HepG2 (cell line): ENCODE data around the gene SYNGR2. TPM values are rescaled to one million over a fixed set of nuclear protein-coding genes. Genes with fewer than 3 reads are reported as not detected.

ENCODE experiments used
- DNMT1 ChIP-seq: sonication (generic); formaldehyde crosslinking; IDR thresholded peaks from 2 replicates; pipeline ENCODE4 v1.5.1; 2020; ENCODE audit warnings: mild to moderate bottlenecking, missing genetic modification reagents
- FIP1L1 ChIP-seq: fragments of 200-400 bp; formaldehyde crosslinking; IDR thresholded peaks from 2 replicates; pipeline ENCODE4 v1.6.1; 2018; ENCODE audit warnings: low read depth, mild to moderate bottlenecking, low read length, moderate library complexity, borderline replicate concordance; ENCODE audit not compliant: insufficient read depth
- GPBP1L1 ChIP-seq: sonication (generic); formaldehyde crosslinking; IDR thresholded peaks from 2 replicates; pipeline ENCODE4 v1.5.0; 2020; ENCODE audit warnings: mild to moderate bottlenecking, missing genetic modification reagents
- HNRNPL ChIP-seq: fragments of 200-400 bp; formaldehyde crosslinking; IDR thresholded peaks from 2 replicates; pipeline ENCODE4 v1.6.1; 2017; ENCODE audit warnings: mild to moderate bottlenecking, low read depth, low read length
- KDM3A ChIP-seq: IDR thresholded peaks from 2 replicates; pipeline ENCODE4 v1.6.1; 2018; ENCODE audit warnings: low read depth, missing compliant biosample characterization
- KLF16 ChIP-seq, 2 experiments: sonication (generic) in 1 of 2; formaldehyde crosslinking in 1 of 2; IDR thresholded peaks; 2 replicates each; pipeline versions ENCODE4 v1.6.1 to v1.8.0; 2016 to 2023; ENCODE audit warnings: missing genetic modification reagents in 2 of 2, missing compliant biosample characterization in 1 of 2
- KLF9 ChIP-seq: IDR thresholded peaks from 2 replicates; pipeline ENCODE4 v1.6.1; 2016; ENCODE audit warnings: low read depth
- MLXIP ChIP-seq: sonication (generic); formaldehyde crosslinking; IDR thresholded peaks from 2 replicates; pipeline ENCODE4 v1.9.0; 2021; ENCODE audit warnings: missing genetic modification reagents, borderline replicate concordance
- PRPF4 ChIP-seq: fragments of 200-400 bp; formaldehyde crosslinking; IDR thresholded peaks from 2 replicates; pipeline ENCODE4 v1.6.1; 2016; ENCODE audit warnings: low read length, low read depth; ENCODE audit not compliant: poor library complexity, severe bottlenecking
- SAFB2 ChIP-seq: sonication (generic); formaldehyde crosslinking; IDR thresholded peaks from 2 replicates; pipeline ENCODE4 v1.5.1; 2020; ENCODE audit warnings: missing genetic modification reagents, low read depth, mild to moderate bottlenecking, borderline replicate concordance
- SOX13 ChIP-seq, 3 experiments: fragments of 450-650 bp in 1 of 3; sonication (generic) in 1 of 3; formaldehyde crosslinking in 1 of 3; IDR thresholded peaks in 2 of 3; conservative IDR thresholded peaks in 1 of 3; 2 replicates each; pipeline versions ENCODE4 v1.5.0 to v1.6.1; 2016 to 2020; ENCODE audit warnings: antibody characterized with exemption in 1 of 3, mild to moderate bottlenecking in 1 of 3, missing compliant biosample characterization in 1 of 3, missing genetic modification reagents in 1 of 3, moderate library complexity in 1 of 3
- ZBTB37 ChIP-seq: sonication (generic); formaldehyde crosslinking; IDR thresholded peaks from 2 replicates; pipeline ENCODE4 v1.4.0; 2020; ENCODE audit warnings: mild to moderate bottlenecking, missing genetic modification reagents
- ZFP91 ChIP-seq: sonication (generic); formaldehyde crosslinking; IDR thresholded peaks from 2 replicates; pipeline ENCODE4 v1.9.0; 2022; ENCODE audit warnings: missing genetic modification reagents, mild to moderate bottlenecking, borderline replicate concordance
- ZNF180 ChIP-seq: sonication (generic); formaldehyde crosslinking; IDR thresholded peaks from 2 replicates; pipeline ENCODE4 v1.4.0; 2020; ENCODE audit warnings: low read depth, missing genetic modification reagents, borderline replicate concordance
- ZNF350 ChIP-seq: sonication (generic); formaldehyde crosslinking; IDR thresholded peaks from 2 replicates; pipeline ENCODE4 v1.4.0; 2020; ENCODE audit warnings: mild to moderate bottlenecking, low read depth, missing genetic modification reagents, borderline replicate concordance
- ZNF670 ChIP-seq: sonication (generic); formaldehyde crosslinking; IDR thresholded peaks from 2 replicates; pipeline ENCODE4 v1.8.0; 2022; ENCODE audit warnings: mild to moderate bottlenecking, missing genetic modification reagents, borderline replicate concordance
- ZNF775 ChIP-seq: sonication (generic); formaldehyde crosslinking; IDR thresholded peaks from 2 replicates; pipeline ENCODE4 v1.4.0; 2020; ENCODE audit warnings: missing genetic modification reagents, mild to moderate bottlenecking, moderate library complexity, borderline replicate concordance
- polyA plus RNA-seq, 8 experiments: library from polyadenylated mRNA; depleted of rRNA in 3 of 8; stranded (reverse) in 7 of 8; unstranded in 1 of 8; fragments of >200 nt; fragmentation: Illumina TruSeq in 4 of 8; extraction: Trizol in 4 of 8; gene quantifications; 2 replicates each; pipeline versions ENCODE4 v1.2.1 to v1.2.3, GENCODE V29; 2011 to 2016; ENCODE audit warnings: low read depth in 4 of 8, missing spikeins in 1 of 8, mixed read lengths in 1 of 8; ENCODE audit not compliant: insufficient read depth in 1 of 8
- total RNA-seq, 5 experiments: library from RNA; depleted of rRNA; stranded (reverse); fragments of >200 nt; fragmentation: Illumina TruSeq; extraction: Trizol; gene quantifications; 2 replicates each; pipeline ENCODE4 v1.2.3, GENCODE V29; 2016; ENCODE audit warnings: low read depth in 1 of 5

Gene SYNGR2
- total and polyA plus RNA-seq, 2 of the 13 experiments (the other 11 are each of a cell fraction or from before 2014, with no cell fraction given) = 46.7 to 170 TPM

- no peak for TF ChIP-seq MLXIP (CRISPR knock-in tag)
- peak; percentile 67; the same call in 1 of the 2 replicates for TF ChIP-seq ZFP91 (CRISPR knock-in tag)
- no peak for TF ChIP-seq PRPF4
- no peak; the same call in 1 of the 2 replicates for TF ChIP-seq DNMT1 (CRISPR knock-in tag)
- peak; percentile 68; the same call in 1 of the 2 replicates for TF ChIP-seq ZNF350 (CRISPR knock-in tag)
- 0 out of 4 replicates have a peak, but pooled peaks of 1 of the 2 experiments have one; percentile 41 for TF ChIP-seq KLF16 (CRISPR knock-in tag; IDR thresholded peaks at IDR 0.05)
- no peak for TF ChIP-seq ZNF775 (CRISPR knock-in tag)
- no peak for TF ChIP-seq ZNF670
- no peak for TF ChIP-seq SAFB2 (CRISPR knock-in tag)
- TF ChIP-seq HNRNPL = 0 out of 2 replicates have a peak, but pooled peaks have one; percentile 7
- TF ChIP-seq KLF9 (CRISPR knock-in tag) = no peak
- TF ChIP-seq KDM3A (CRISPR knock-in tag) = peak; percentile 55; the same call in 1 of the 2 replicates
- TF ChIP-seq SOX13 (IDR thresholded peaks at IDR 0.05) = no peak
- no peak for TF ChIP-seq SOX13 (CRISPR knock-in tag; conservative IDR thresholded peaks at IDR 0.05 in 1 of 2, IDR thresholded peaks at IDR 0.05 in 1 of 2)
- TF ChIP-seq ZBTB37 = no peak
- no peak for TF ChIP-seq GPBP1L1
- no peak for TF ChIP-seq ZNF180 (CRISPR knock-in tag)
- TF ChIP-seq FIP1L1 = no peak
These were observed 34.1 kb upstream of the SYNGR2 start (continued) for GRCh38 chr17:78133971-78134898.
